ENCODE data around the gene OTOF.

DNA sequence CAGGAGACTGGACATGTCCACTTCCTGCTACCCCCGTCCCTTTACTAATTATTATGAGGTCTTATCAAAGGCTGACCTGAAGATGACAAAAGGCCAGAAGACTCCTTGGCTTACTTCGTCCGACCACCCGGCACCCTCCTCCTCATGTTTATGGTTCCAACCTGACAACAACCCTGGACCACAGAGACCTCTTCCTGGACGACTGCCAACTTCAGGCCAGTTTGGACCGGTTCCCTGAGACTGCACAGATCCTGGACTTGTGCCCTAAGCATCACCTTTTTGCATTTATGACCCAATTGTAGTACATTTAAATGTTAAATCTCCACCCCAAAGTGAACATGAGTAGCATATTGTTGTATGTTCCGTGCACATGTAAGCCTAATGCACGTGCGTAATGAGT lies 70.4 kb downstream of the OTOF start:
- TF ChIP-seq, protein P1, sequence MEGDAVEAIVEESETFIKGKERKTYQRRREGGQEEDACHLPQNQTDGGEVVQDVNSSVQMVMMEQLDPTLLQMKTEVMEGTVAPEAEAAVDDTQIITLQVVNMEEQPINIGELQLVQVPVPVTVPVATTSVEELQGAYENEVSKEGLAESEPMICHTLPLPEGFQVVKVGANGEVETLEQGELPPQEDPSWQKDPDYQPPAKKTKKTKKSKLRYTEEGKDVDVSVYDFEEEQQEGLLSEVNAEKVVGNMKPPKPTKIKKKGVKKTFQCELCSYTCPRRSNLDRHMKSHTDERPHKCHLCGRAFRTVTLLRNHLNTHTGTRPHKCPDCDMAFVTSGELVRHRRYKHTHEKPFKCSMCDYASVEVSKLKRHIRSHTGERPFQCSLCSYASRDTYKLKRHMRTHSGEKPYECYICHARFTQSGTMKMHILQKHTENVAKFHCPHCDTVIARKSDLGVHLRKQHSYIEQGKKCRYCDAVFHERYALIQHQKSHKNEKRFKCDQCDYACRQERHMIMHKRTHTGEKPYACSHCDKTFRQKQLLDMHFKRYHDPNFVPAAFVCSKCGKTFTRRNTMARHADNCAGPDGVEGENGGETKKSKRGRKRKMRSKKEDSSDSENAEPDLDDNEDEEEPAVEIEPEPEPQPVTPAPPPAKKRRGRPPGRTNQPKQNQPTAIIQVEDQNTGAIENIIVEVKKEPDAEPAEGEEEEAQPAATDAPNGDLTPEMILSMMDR (conservative IDR thresholded peaks at IDR 0.05; ENCODE audit: low read depth in 2 of 2), result no peak
- no peak for TF ChIP-seq NANOG (IDR thresholded peaks at IDR 0.05; ENCODE audit: borderline replicate concordance)
- no peak for TF ChIP-seq EZH2 (IDR thresholded peaks at IDR 0.05; ENCODE audit: low read depth, unreplicated experiment)
- no peak for TF ChIP-seq POLR2AphosphoS5 (IDR thresholded peaks at IDR 0.05; ENCODE audit: low read depth)
- no peak for TF ChIP-seq EZH2phosphoT487 (IDR thresholded peaks at IDR 0.05; ENCODE audit: unreplicated experiment)
- TF ChIP-seq, protein P2, sequence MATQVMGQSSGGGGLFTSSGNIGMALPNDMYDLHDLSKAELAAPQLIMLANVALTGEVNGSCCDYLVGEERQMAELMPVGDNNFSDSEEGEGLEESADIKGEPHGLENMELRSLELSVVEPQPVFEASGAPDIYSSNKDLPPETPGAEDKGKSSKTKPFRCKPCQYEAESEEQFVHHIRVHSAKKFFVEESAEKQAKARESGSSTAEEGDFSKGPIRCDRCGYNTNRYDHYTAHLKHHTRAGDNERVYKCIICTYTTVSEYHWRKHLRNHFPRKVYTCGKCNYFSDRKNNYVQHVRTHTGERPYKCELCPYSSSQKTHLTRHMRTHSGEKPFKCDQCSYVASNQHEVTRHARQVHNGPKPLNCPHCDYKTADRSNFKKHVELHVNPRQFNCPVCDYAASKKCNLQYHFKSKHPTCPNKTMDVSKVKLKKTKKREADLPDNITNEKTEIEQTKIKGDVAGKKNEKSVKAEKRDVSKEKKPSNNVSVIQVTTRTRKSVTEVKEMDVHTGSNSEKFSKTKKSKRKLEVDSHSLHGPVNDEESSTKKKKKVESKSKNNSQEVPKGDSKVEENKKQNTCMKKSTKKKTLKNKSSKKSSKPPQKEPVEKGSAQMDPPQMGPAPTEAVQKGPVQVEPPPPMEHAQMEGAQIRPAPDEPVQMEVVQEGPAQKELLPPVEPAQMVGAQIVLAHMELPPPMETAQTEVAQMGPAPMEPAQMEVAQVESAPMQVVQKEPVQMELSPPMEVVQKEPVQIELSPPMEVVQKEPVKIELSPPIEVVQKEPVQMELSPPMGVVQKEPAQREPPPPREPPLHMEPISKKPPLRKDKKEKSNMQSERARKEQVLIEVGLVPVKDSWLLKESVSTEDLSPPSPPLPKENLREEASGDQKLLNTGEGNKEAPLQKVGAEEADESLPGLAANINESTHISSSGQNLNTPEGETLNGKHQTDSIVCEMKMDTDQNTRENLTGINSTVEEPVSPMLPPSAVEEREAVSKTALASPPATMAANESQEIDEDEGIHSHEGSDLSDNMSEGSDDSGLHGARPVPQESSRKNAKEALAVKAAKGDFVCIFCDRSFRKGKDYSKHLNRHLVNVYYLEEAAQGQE (IDR thresholded peaks at IDR 0.05; ENCODE audit: unreplicated experiment), result no peak

Data from GM23338 (cell line).